NCI-H2227 (cell line): ENCODE data around the gene UACA.
"Not testable (repeated sequence)": the region's sequence is repeated elsewhere in the genome, so short reads cannot be mapped to it uniquely, and the experiment has no call there.

Source experiments
- DNase-seq: peaks from one replicate; lab custom pipeline; 2025; ENCODE audit not compliant: unreplicated experiment; lab: John Stamatoyannopoulos, UW

Gene UACA

GRCh38 chr15:70672081-70672480 is 91.3 kb downstream of the UACA start:
- DNase-seq: no peak

GRCh38 chr15:70670680-70671079 is 92.7 kb downstream of the UACA start:
- DNase-seq: no peak

- no peak for DNase-seq
Observed at GRCh38 chr15:70669966-70670658, 93.2 kb downstream of the UACA start.

GRCh38 chr15:70669006-70669602 is 94.3 kb downstream of the UACA start:
- no peak for DNase-seq

- no peak for DNase-seq
Observed at GRCh38 chr15:70665599-70665998, 97.8 kb downstream of the UACA start.

- no peak for DNase-seq
Observed at GRCh38 chr15:70664494-70664893, 98.9 kb downstream of the UACA start.

- not testable (repeated sequence) for DNase-seq
Observed at GRCh38 chr15:70663069-70663468, 100.3 kb downstream of the UACA start.

GRCh38 chr15:70659662-70660061 is 103.7 kb downstream of the UACA start:
- DNase-seq: no peak

- no peak for DNase-seq
Observed at GRCh38 chr15:70658641-70659040, 104.7 kb downstream of the UACA start.

GRCh38 chr15:70653426-70653825 is 109.9 kb downstream of the UACA start:
- no peak for DNase-seq

- DNase-seq: no peak
Observed at GRCh38 chr15:70652341-70652740, 111.0 kb downstream of the UACA start.

GRCh38 chr15:70651303-70651845 is 112.0 kb downstream of the UACA start:
- DNase-seq: no peak

- no peak for DNase-seq
Observed at GRCh38 chr15:70650567-70651302, 112.6 kb downstream of the UACA start.

- DNase-seq: no peak
Observed at GRCh38 chr15:70647396-70647795, 116.0 kb downstream of the UACA start.

GRCh38 chr15:70646169-70646568 is 117.2 kb downstream of the UACA start:
- DNase-seq: no peak

- DNase-seq: no peak
Observed at GRCh38 chr15:70643783-70644125, 119.6 kb downstream of the UACA start.

GRCh38 chr15:70643106-70643782 is 120.1 kb downstream of the UACA start:
- DNase-seq: no peak

- DNase-seq: no peak
Observed at GRCh38 chr15:70636540-70637165, 126.7 kb downstream of the UACA start.

- no peak for DNase-seq
Observed at GRCh38 chr15:70635895-70636294, 127.5 kb downstream of the UACA start.

GRCh38 chr15:70633991-70634390 is 129.4 kb downstream of the UACA start:
- no peak for DNase-seq
